GM21529 (cell line): ENCODE data around the gene GIMAP7.
"Not testable (repeated sequence)": the region's sequence is repeated elsewhere in the genome, so short reads cannot be mapped to it uniquely, and the experiment has no call there.

Source experiments
- ATAC-seq: cut with Tn5 transposase; IDR thresholded peaks from one replicate; pipeline ENCODE4 v1.9.1; 2021; ENCODE audit not compliant: unreplicated experiment

The GIMAP7 gene

GRCh38 chr7:150514748-150515222 is at the start of gene GIMAP7:
Gene GIMAP7 (plus strand): TSS chr7:150514872. CDS start chr7:150519975, 5,103 bp downstream.
- ATAC-seq, result peak; percentile 60

GRCh38 chr7:150464962-150465361 is 49.7 kb upstream of the GIMAP7 start:
- no peak for ATAC-seq

- no peak for ATAC-seq
These were observed 49.3 kb upstream of the GIMAP7 start for GRCh38 chr7:150465414-150465813.

- ATAC-seq, result no peak
These were observed 48.2 kb upstream of the GIMAP7 start for GRCh38 chr7:150466477-150466876.

GRCh38 chr7:150468241-150468640 is 46.4 kb upstream of the GIMAP7 start:
- no peak for ATAC-seq

GRCh38 chr7:150471886-150472285 is 42.8 kb upstream of the GIMAP7 start:
- no peak for ATAC-seq

- no peak for ATAC-seq
These were observed 40.8 kb upstream of the GIMAP7 start for GRCh38 chr7:150473902-150474301.

- no peak for ATAC-seq
These were observed 38.4 kb upstream of the GIMAP7 start for GRCh38 chr7:150476285-150476684.

GRCh38 chr7:150476819-150477631 is 37.6 kb upstream of the GIMAP7 start:
- ATAC-seq, result no peak

- no peak for ATAC-seq
These were observed 35.5 kb upstream of the GIMAP7 start for GRCh38 chr7:150479023-150479716.

GRCh38 chr7:150481186-150481920 is 33.3 kb upstream of the GIMAP7 start:
- ATAC-seq, result no peak

- ATAC-seq, result no peak
These were observed 32.8 kb upstream of the GIMAP7 start for GRCh38 chr7:150481922-150482321.

GRCh38 chr7:150483514-150483913 is 31.2 kb upstream of the GIMAP7 start:
- not testable (repeated sequence) for ATAC-seq

- not testable (repeated sequence) for ATAC-seq
These were observed 30.6 kb upstream of the GIMAP7 start for GRCh38 chr7:150484071-150484470.

- ATAC-seq, result no peak
These were observed 27.0 kb upstream of the GIMAP7 start for GRCh38 chr7:150487625-150488024.

GRCh38 chr7:150489782-150490181 is 24.9 kb upstream of the GIMAP7 start:
- ATAC-seq, result no peak

- not testable (repeated sequence) for ATAC-seq
These were observed 21.2 kb upstream of the GIMAP7 start for GRCh38 chr7:150493442-150493841.

- no peak for ATAC-seq
These were observed 12.2 kb upstream of the GIMAP7 start for GRCh38 chr7:150502519-150502918.

- ATAC-seq, result no peak
These were observed 11.5 kb upstream of the GIMAP7 start for GRCh38 chr7:150503155-150503554.

GRCh38 chr7:150503581-150503980 is 11.1 kb upstream of the GIMAP7 start:
- ATAC-seq, result no peak

GRCh38 chr7:150507947-150508602 is 6.6 kb upstream of the GIMAP7 start:
- no peak for ATAC-seq
